ENCODE data around the gene QARS1.

- no peak for TF ChIP-seq CTCF (conservative IDR thresholded peaks at IDR 0.05; ENCODE audit: low read length)
- no peak for TF ChIP-seq EZH2phosphoT487 (IDR thresholded peaks at IDR 0.05; ENCODE audit: borderline replicate concordance, low read depth, low read length)
Observed at GRCh38 chr3:49104427-49105291, at the start of gene QARS1.

All from OCI-LY7 (cell line).